SIG-M5 treated with dmso at 0.1 percent for 504 hours (cell line): Measurements from ENCODE around the gene SCFD1.
A peak's percentile ranks its signal among the peaks of the same experiment; 100 is the strongest.
"Not testable (repeated sequence)": the region's sequence is repeated elsewhere in the genome, so short reads cannot be mapped to it uniquely, and the experiment has no call there.

Experiments used
- DNase-seq: peaks from one replicate; lab custom pipeline; 2025; ENCODE audit not compliant: unreplicated experiment; lab: John Stamatoyannopoulos, UW

Gene SCFD1

DNA sequence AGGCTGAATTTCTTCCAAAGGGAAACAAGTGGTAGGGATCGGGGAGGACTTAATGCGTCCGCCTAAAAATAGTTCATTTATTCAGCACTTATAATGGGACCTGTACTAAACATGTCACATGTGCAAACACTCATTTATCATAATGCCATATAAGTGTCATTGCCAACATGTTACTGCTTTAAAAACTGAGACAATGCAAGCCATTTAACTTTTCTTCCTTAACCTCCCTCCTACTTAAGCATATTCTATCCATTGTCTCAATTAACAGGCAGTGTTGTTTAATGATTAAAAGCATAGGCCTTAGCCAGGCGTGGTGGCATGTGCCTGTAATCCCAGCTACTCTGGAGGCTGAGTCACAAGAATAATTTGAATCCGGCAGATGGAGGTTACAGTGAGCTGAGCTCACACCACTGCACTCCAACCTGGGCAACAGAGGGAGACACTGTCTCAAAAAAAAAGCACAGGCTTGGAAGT, 13.5 kb upstream of the SCFD1 start:
- no peak for DNase-seq

- DNase-seq: peak; percentile 86
Measured at GRCh38 chr14:30610787-30611343, 11.3 kb upstream of the SCFD1 start.

DNA sequence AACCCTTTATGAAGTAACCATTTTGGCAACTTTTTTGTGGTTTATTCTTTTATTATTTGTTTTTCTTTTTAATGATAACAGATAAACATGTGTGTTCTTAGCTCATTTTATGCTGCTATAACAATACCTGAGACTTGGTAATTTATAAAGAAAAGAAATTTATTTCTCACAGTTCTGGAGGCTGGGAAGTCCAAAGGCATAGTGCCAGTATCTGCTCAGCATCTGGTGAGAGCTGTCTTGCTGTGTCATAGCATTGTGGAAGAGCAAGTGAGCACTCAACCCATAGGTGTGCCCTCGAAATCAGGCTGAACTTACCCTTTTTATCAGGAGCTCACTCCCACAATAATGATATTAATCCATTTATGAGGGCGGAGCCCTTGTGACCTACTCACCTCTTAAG, 8.0 kb upstream of the SCFD1 start:
- no peak for DNase-seq

DNA sequence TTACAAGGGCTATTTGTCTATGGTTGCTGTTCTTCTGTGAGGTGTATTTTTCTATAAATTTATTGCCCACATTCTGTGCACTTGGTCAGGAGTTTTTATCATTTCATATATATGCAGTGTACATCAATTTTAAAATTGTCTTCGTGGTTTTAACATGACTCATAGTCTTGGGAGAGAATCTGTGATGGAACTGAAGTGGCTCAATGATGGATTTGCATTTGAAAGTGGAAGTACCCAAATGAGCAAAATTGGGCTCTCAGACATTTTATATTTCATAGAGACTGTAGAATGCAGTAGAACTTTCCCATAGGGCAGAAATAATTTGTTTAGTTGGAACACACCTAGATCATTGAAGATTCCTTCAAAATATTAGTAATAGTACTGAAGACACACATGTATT, 1.9 kb upstream of the SCFD1 start:
- DNase-seq: peak; percentile 26

GRCh38 chr14:30621354-30621939, 672 bp upstream of the SCFD1 start:
- peak; percentile 40 for DNase-seq

DNA sequence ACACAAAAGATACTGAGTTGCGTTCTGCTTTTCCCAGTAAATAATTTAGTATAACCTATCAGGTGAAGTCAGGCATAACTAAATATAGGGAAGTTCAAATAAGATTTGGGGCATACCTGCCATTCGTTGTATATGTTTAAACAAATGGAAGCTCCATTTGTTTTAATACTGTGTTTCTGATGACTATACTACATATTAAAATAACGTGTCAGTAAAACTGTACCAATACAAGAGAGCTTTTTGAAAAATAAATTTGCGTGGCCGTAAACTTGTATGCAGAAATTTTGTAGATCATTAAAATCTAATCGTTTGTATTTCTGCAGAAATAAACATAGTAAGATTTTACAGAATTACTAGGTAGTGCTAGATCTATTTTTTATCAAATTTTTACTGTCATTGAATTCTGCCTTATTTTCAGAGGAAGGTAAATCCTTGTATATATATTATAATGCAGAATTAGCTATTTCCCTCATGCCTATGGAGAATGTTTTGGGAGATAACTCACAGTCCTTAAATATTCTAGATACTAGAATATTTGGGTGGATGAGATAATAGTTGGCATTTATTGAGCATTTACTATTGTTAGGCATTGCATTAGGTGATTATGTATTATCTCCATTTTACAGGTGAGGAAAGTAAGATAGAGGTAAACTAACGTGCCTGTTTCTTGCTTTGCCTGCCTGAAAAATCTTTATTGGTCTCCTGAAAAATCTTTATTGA, 1.5 kb downstream of the SCFD1 start:
- no peak for DNase-seq

DNA sequence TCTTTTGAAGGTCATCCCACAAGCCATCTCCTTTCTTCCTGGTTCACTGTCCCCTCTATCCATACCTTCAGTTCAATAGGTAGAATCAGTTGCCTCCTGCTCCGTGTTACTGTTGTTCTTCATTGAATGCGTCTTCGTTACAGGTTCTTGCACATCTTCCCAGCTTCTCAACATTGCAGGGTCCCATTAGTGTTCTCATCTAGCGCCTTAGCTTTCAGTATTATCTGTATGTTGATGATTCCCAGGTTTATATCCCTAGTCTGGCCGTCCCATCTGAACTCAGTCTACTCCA, 2.0 kb downstream of the SCFD1 start:
- DNase-seq: no peak

GRCh38 chr14:30625533-30625932, 3.4 kb downstream of the SCFD1 start:
- no peak for DNase-seq

DNA sequence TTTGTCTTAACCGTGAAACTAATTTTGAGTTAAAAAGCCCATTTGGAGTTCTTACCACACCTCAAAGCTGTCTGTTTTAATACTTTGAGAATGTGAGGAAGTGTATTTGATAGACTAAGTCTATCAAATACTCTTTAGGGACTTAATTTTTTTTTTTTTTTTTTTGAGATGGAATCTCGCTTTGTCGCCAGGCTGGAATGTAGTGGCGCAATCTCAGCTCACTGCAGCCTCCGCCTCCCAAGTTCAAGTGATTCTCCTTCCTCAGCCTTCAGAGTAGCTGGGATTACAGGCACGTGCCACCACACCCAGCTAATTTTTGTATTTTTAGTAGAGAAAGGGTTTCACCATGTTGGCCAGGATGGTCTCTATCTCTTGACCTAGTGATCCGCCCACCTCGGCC, 7.3 kb downstream of the SCFD1 start:
- DNase-seq: not testable (repeated sequence)

- no peak for DNase-seq
Measured at GRCh38 chr14:30630248-30630647, 8.1 kb downstream of the SCFD1 start.

DNA sequence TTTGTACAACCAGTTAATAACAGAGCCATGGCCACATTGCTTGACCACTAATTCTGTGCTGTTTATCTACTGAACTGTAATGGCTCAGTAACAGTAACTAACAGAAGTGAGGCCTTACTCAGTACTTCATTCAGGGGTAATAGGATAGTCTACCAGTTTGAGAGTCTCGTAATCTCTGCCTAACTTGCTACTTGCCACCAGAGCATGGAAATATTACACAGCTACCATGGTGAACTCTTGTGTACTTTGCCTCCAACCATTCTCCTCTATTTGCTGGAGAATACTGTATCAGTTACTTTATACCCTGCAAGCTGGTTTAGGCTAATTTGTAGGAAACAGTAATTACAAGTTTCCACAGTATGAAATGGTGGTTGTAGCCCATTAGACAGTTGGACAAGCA, 10.6 kb downstream of the SCFD1 start:
- no peak for DNase-seq

DNA sequence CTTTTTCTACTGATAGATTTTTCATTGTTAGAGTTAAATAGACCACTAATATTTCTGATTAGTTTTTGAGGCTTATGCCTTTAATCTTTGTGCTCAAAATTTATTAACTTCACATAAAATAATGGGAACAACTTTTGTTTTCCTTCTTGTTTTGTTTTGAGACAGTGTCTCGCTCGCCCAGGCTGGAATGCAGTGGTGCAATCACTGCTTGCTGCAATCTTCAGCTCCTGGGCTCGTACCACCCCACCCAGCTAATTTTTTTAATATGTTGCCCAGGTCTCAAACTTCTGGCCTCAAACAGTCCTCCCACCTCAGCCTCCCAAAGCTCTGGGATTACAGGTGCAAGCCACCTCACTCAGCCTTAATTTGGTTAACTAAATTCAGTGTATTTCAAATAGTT, 16.8 kb downstream of the SCFD1 start:
- DNase-seq: no peak

- DNase-seq: no peak
Measured at GRCh38 chr14:30641207-30641606, 19.1 kb downstream of the SCFD1 start.

- DNase-seq: not testable (repeated sequence)
Measured at GRCh38 chr14:30644462-30644861, 22.3 kb downstream of the SCFD1 start.

- no peak for DNase-seq
Measured at GRCh38 chr14:30645600-30645999, 23.5 kb downstream of the SCFD1 start.

GRCh38 chr14:30648471-30648870, 26.4 kb downstream of the SCFD1 start:
- no peak for DNase-seq

GRCh38 chr14:30651937-30652336, 29.8 kb downstream of the SCFD1 start:
- no peak for DNase-seq

- no peak for DNase-seq
Measured at GRCh38 chr14:30655124-30655523, 33.0 kb downstream of the SCFD1 start.

DNA sequence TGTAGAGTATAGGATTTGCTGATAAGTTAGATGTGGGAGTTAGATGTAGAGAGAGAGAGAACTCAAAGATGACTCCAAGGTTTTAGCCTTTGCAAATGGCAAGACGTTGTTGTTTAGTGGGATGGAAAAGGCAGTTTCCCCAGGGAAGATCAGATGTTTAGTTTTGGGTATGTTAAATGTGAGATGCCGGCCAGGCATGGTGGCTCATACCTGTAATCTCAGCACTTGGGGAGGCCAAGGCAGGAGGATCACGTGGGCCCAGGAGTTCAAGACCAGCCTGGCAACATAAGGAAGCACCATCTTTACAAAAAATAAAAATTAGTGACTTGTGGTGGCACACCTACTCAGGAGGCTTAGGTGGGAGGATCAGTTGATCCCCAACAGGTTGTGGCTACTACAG, 33.5 kb downstream of the SCFD1 start:
- no peak for DNase-seq

DNA sequence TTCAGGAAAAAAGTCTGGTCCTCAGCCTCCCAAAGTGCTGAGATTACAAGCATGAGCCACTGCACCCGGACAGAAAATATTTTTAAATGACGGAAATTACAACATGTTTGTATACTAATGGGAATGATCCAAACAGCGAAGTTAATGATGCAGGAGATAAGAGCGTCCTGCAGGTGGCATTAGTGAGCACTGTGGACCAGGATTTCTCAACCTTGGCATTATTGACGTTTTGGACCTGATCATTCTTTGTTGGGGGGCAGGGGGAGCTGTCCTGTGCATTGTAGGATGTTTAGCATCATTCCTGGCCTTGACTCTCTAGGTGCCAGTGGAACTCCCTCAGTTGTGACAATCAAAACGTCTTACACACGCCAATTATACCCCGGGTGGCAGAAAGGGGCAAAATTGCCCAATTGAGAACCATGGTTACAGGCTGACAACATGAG, 34.1 kb downstream of the SCFD1 start:
- peak; percentile 31 for DNase-seq

DNA sequence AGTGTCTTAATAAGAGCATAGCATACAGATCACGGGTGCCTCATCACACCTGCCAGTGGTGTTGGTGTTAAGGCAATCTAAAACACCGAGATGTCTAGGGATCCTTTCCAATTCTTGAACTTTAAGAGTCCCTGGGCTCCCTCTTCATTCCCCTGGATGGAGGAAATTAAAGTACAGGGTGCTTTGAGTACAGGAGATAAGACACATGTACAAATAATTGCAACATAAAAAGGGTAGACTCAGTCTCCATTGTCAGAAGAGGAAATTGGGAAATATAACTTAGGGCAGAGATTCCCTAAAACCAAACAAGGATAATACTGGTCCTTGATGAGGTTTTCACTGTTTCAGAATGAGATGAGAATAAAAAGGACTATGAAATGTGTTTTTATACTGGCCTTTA, 34.9 kb downstream of the SCFD1 start:
- DNase-seq: no peak

GRCh38 chr14:30657606-30658163, 35.6 kb downstream of the SCFD1 start:
- DNase-seq: peak; percentile 15
